Amniotic stem cell (primary cell): Measurements from ENCODE around the gene POU1F1.
"Not testable (repeated sequence)": the region's sequence is repeated elsewhere in the genome, so short reads cannot be mapped to it uniquely, and the experiment has no call there.

Experiments
- DNase-seq: peaks from one replicate; lab custom pipeline; 2025; lab: John Stamatoyannopoulos, UW

Gene POU1F1, protein sequence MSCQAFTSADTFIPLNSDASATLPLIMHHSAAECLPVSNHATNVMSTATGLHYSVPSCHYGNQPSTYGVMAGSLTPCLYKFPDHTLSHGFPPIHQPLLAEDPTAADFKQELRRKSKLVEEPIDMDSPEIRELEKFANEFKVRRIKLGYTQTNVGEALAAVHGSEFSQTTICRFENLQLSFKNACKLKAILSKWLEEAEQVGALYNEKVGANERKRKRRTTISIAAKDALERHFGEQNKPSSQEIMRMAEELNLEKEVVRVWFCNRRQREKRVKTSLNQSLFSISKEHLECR

GRCh38 chr3:87276484-87276883 is at the start of gene POU1F1:
POU1F1 (minus strand) TSS chr3:87276584; CDS start chr3:87276462, 122 bp downstream.
- no peak for DNase-seq

DNA sequence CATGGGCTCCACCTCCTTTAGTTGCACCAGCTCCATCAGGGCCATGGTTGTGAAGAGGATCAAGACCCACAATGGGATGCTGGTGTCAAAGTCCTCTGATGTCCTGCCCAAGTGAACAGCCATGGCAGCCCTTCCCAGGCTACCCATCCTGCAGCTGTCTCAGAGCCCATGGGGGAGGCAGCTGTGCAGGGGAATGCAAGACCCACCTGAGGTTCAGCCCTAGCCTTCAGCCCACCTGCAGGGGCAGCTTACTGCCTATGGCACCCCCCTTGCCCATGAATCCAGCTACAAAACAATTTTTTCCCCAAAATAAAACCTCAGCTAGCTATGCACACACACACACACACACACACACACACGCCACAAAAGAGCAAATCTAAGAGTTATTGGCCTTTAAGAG is 48.2 kb upstream of the POU1F1 start:
- DNase-seq, result no peak

- no peak for DNase-seq
Measured at GRCh38 chr3:87320756-87321626, 44.6 kb upstream of the POU1F1 start.

DNA sequence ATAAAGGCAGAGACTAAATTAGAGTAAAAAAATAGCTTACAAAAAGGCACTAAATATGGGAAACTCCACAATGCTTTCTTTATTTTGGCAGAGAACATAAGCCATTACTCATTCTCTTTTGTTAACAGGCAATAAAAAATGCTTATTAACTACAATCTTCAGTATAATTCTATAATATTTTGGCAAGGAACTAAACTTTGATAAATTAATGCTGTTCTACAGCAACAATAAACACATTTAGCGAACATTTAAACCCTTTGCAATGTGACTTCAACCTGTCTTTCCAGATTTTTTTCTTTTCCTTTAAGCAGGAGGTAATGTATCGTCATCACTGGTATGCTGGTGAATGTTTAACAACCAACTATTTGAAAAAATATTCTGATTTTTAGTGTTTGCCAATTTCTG is 42.2 kb upstream of the POU1F1 start:
- no peak for DNase-seq

GRCh38 chr3:87317779-87318178 is 41.4 kb upstream of the POU1F1 start:
- DNase-seq, result no peak

DNA sequence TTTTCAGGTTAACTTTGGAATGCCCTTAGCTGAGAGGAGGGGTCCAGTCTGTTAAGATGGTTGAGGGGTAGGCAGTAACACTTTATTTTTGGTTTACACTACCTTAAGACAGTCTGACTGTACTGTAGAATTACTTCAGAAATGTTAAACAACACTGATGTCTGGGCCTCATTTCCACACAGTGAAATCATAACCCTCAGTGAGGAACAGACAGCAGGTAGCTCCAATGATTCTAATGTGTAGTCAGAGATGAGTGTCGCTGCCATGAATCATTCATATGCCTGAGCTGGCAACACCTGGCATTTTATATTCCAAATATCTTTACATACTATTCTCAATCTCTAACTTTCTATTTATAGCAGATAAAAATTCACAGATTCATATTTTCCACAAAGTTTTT is 37.3 kb upstream of the POU1F1 start:
- no peak for DNase-seq

DNA sequence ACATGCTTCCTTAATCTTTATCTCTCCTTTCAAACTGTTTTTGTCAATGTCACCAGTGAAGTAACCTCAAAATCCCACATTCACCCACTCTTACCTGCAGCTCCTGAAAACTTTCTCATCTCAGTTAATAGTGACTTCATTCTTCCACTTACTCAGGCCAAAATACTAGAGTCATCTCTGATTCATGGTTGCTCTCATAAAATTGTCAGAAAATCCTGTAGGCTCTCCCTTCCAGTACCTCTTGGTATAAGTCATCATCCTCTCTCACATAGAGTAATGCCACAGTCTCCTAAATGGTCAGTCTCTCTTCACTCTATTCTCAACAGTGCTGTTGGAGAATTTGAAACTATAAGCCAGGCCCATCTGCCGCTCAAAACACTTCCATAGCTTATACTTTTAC is 34.9 kb upstream of the POU1F1 start:
- no peak for DNase-seq

DNA sequence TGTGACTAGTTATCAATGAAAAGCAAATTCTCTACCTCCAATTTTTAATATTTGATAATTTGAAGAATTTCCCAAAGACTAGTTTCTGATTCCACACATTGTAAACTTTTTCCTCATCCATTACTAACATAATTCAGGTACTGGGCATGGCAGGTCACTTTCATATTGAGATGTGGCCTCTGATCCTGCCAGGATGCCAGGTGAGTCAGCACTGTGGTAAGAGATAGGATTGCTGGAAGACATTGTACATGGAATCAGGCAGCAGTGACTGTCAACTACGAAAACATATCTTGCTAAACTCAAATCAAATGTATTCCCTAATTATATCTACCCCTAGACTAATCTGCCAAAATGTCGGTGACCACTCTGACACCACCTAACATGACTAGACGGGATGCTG is 33.2 kb upstream of the POU1F1 start:
- DNase-seq, result no peak

- DNase-seq, result no peak
Measured at GRCh38 chr3:87307805-87308204, 31.4 kb upstream of the POU1F1 start.

DNA sequence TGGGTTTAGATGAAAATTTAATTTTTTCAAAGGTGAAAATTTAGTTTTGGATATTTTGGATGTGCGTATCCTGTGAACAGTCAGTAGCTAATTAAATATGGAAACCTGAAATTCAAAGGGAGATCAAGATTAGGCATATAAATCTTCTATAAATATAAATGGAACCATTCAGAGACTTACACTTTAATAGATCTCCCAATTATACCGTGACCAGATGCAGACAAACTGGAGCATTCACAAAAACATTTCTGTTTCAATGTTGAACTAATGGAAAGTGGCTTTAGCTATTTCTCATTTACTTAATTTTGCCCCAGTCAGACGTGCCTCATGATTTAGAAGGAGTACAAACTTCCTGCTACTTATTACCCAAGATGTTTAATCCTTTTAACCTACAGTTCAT is 29.1 kb upstream of the POU1F1 start:
- DNase-seq, result no peak

GRCh38 chr3:87305031-87305430 is 28.6 kb upstream of the POU1F1 start:
- DNase-seq, result not testable (repeated sequence)

- peak; percentile 11 for DNase-seq
Measured at GRCh38 chr3:87298111-87298718, 21.8 kb upstream of the POU1F1 start.

DNA sequence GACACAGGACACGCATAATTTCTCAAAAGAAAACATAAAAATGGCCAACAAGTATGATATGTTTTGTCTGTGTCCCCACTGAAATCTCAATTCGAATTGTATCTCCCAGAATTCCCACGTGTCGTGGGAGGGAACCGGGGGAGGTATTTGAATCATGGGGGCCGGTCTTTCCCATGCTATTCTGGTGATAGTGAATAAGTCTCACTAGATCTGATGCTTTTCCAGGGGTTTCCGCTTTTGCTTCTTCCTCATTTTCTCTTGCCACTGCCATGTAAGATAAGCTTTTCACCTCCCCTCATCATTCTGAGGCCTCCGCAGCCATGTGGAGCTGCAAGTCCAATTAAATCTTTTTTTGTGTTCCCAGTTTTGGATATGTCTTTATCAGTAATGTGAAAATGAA is 12.1 kb upstream of the POU1F1 start:
- DNase-seq, result no peak

DNA sequence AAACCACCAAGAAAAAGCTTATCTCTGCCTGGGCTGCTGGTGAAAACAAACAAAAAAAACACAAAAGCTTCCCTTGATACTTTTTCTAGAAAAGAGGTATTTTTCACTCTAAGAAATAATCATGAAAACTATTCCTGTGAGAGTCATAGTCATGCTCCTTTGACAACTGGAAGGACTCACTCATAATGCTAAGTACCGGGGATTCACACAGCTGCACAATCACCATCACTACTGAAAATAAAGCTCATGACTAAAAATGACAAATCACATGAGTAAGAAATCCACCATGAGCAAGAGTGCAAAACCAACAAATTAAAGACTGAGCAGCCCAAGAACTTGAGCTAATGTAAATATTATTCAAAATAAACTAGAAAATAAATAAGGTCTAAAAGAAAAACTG is 10.6 kb upstream of the POU1F1 start:
- no peak for DNase-seq

DNA sequence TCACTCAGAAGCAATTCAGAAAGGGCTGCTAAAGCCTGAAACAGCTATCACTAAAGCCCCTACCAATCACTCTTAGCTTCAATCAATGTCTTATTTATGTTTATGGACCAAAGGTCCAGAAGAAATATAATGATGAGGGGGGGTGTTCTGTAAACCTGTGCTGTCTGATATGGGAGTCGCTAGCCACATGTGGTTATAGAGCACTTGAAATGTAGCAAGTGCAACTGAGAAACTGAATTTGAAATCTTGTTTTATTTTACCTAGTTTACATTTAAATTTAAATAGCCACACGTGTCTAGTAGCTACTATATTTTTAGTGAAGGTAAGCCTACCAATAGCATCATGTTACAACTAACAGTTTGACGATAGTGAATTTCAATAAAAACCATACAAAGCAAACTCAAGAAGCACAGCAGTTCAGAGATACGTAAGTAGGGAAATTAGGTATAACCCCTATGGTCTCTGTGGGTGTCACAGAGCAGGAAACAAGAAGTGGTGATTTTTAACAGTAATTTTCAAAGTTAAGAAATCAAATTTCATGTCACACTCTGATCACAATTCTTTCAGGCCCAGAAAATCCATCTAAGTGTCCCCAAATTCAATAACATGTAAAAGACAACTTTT is 3.6 kb downstream of the POU1F1 start:
- DNase-seq, result no peak

DNA sequence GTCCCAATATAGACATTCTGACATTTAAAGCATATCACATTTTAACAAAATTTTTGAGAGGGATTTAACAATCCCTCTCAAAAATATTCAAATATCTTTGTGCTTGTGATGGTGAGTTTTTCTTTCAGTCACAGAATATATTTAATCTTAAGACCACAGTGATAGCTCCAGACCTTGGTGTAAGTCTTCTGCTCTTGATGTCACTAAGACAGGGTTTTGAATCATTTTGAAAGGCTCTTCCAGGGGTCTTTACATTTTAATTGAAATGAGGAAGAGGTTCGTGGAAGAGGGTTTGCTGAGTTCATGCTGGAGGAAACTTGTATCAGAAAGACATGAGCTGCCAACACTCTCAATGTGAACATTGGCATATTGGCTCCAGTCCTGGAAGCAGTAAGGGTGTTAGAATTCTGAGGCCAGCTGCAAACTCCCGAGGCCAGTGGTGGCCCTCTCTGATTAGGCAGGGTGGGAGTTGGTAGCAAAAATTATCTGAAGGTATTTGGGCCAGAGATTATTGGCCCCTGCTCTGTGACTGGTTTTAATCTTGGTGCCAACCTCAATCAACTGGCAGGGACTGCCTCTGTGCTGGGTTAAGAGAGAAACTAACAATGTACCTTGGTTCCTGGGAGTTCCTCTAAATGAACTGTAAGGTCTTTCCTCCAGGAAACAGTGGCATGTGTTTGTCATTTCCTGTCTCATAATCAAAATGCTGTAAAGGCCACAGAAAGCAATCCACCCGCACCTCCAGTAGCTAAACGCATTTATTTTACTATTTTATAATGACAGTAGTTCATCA is 5.3 kb downstream of the POU1F1 start:
- no peak for DNase-seq

DNA sequence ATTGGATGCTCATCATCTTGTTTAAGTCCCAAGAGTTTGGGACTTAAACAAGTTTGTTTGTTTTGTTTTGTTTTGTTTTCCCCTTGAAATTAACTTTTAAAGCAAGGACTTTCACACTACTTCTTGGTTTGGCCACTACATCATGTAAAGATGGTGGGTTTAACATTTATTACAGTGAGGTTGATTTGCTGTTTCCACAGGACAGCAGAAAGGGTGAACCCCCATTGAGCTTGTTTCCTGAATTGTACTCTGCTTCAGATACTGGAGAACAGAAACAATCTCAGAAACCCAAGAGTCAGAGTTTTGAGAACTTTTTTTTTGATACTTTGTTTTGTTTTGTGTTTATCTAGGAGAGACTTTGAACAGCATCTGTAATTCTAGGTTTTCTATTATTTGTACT is 6.7 kb downstream of the POU1F1 start:
- no peak for DNase-seq

- no peak for DNase-seq
Measured at GRCh38 chr3:87268646-87269211, 7.7 kb downstream of the POU1F1 start.

DNA sequence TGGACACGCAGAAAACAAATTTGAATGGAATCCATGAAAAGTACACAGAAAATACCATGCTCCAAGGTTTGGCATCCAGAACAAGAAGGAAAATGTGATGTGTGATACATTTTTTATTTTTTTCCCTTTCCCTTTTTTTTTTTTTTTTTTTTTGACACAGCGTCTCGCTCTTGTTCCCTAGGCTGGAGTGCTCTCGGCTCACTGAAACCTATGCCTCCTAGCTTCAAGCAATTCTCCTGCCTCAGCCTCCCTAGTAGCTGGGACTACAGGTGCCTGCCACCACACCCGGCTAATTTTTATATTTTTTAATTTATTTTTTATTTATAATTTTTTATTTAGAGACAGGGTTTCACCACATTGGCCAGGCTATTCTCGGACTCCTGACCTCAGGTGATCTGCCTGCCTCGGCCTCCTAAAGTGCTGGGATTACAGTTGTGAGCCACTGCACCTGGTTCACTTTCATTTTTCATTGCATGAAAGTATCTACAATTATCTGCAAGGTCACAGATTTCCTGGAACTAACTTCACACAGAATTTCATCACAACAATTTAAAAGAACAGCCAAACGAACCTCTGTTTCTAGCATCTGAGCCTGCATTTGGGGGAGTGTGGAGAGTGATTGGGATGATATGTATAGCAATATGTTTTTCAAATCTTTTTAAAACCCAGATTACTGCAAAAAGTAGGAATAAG is 8.3 kb downstream of the POU1F1 start:
- DNase-seq, result no peak

DNA sequence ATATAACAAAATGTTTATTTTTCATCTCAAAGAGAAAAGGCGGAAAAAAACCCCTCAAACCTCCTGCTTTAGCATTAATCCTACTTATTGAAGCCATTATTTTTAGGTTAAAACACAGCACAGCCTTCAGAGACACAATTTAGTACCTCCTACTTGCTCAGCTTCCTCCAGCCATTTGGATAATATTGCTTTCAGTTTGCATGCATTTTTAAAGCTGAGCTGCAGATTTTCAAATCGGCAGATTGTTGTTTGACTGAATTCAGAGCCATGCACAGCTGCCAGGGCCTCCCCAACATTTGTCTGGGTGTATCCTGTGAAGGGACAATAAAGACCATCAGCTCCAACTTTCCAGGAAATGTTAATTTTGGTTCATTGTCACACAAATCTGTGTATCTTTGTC is 14.5 kb downstream of the POU1F1 start:
- DNase-seq, result no peak

GRCh38 chr3:87260270-87260669 is 16.1 kb downstream of the POU1F1 start:
- DNase-seq, result peak; percentile 17
